Fibroblast of villous mesenchyme (primary cell): ENCODE results near the gene MTCL3.

ENCODE experiments used
- DNase-seq: peaks from one replicate; pipeline ENCODE4 v3.0.0-alpha.2; 2010; ENCODE audit warnings: low read depth
- H3K4me3 ChIP-seq: 2 replicates; pipeline ENCODE4 v1.5.1; 2011; ENCODE audit warnings: low read depth, mild to moderate bottlenecking, low read length
- TF ChIP-seq, protein P1 (sequence below): IDR thresholded peaks from 2 replicates; pipeline ENCODE4 v1.5.1; 2012; ENCODE audit warnings: low read depth, mild to moderate bottlenecking, low read length; ENCODE audit not compliant: insufficient read depth

Gene MTCL3

DNA sequence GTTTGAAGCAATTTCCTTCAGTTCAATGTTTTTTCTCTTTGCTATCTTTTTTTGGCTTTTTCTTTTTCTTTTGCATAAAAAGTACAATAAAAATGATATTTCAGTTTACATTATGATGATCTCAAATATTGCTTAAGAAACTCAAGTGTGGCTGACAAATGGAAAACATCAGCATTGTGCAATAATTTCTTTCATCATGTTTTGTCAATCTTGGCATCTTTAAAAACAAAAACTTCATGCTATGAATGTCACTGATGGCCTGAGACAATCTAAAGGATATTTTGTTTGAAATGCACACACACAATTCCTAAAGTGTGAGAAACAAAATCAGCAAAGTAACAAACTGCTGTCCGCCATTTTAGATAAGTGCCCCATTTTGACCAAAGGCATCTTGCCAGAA, 13.9 kb upstream of the MTCL3 start:
- H3K4me3 ChIP-seq, result no peak overlapping the region
- TF ChIP-seq, protein P1, sequence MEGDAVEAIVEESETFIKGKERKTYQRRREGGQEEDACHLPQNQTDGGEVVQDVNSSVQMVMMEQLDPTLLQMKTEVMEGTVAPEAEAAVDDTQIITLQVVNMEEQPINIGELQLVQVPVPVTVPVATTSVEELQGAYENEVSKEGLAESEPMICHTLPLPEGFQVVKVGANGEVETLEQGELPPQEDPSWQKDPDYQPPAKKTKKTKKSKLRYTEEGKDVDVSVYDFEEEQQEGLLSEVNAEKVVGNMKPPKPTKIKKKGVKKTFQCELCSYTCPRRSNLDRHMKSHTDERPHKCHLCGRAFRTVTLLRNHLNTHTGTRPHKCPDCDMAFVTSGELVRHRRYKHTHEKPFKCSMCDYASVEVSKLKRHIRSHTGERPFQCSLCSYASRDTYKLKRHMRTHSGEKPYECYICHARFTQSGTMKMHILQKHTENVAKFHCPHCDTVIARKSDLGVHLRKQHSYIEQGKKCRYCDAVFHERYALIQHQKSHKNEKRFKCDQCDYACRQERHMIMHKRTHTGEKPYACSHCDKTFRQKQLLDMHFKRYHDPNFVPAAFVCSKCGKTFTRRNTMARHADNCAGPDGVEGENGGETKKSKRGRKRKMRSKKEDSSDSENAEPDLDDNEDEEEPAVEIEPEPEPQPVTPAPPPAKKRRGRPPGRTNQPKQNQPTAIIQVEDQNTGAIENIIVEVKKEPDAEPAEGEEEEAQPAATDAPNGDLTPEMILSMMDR, result no peak
- peak; percentile 9 for DNase-seq

DNA sequence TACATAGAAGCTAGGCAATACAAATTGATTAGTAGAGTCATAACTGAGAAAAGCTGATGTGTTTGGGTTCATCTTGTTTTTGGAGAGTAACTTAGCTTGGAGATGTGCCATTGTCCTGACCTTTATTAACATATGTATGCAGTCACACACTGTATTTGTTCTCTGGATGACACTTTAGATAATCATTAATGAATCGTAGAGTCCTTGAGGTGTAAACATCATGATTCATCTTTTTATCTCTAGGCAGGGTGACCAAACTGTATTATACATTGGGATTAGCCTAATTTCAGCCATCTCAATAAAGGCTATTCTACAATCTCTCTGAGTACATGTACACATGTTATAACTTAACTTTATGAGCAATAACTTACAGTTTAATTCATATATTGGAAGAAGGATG, 3.6 kb upstream of the MTCL3 start:
- TF ChIP-seq, protein P1, result no peak
- no peak overlapping the region for H3K4me3 ChIP-seq
- no peak for DNase-seq

DNA sequence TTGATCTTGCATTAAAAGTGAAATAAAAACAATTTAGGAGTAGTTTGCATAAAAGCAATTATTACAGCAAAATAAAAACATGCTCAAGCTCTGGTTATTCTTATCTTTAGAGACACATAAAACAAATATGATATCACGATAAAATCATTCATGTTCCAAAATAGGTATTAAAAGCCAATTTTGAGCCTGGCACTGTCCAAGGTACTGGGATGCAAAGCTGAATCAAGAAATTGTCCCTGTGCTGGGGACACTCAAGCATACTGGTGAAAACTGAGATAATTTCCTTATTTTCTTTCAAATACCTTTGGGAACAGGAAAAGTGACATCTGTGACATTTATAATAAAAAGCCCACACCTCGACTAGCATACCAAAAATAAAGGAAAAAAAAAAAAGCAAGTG, 931 bp upstream of the MTCL3 start:
- DNase-seq, result peak; percentile 15
- TF ChIP-seq, protein P1, result no peak
- H3K4me3 ChIP-seq, result no peak overlapping the region

DNA sequence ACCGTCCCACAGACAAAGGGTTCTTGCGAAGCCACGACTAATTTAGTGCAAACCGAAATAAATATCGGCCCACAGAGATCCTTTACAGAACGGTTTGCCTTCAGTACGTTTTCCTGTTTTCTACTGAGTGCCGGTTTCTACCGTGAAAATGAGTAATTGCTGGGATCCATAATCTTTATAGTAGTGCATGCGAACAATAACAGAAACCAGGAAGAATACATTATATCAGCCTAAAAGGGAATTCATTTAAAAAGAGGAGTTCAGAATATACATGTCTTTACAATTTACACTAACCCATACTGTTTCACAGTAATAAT, 292 bp upstream of the MTCL3 start:
- DNase-seq, result no peak
- TF ChIP-seq, protein P1, result no peak
- no peak overlapping the region for H3K4me3 ChIP-seq

DNA sequence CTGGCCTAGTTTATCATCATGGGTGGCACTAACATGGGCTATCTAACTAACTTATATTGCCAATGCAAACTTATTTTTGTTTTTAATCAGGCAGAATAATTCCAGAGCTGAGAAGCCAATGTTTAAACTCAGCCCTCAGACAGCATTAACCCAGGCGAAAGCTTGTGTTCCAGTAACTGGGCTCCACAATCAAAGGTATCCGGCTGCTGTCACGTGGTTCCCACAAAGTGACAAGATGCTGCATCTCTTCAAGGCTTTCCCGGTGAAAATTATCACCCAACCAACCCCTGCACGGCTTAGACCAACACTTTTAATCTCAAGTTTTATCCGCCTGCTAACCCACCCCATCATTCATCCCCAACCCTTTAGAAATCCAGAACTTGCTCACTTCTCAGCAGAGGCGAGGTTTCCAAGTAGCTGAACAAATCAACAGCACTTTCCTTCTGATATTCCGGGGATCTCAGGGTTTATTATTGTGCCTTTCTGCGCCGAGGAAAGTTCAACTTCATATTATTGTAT, 885 bp downstream of the MTCL3 start:
- TF ChIP-seq, protein P1, result no peak
- H3K4me3 ChIP-seq, result no peak overlapping the region
- no peak for DNase-seq

DNA sequence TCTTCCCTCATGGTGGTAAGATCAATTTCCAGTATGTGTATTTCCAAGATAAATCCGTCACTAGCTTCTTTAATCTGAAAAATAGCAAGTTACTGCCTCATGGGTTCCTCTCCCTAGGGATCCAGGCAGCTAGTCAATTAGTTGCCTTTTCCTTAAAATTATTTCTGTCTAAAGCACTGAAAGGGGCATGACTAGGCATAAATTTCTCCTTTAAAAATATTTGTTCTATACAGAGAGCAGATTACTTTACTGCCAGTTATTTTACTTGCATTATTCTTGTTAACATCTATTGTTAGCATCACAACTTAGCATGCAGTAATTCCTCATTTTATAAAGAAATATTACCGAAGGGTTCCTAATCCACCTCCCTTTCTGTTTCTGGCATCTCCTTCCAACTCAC, 1.4 kb downstream of the MTCL3 start:
- DNase-seq, result no peak
- H3K4me3 ChIP-seq, result no peak overlapping the region
- TF ChIP-seq, protein P1, result no peak

DNA sequence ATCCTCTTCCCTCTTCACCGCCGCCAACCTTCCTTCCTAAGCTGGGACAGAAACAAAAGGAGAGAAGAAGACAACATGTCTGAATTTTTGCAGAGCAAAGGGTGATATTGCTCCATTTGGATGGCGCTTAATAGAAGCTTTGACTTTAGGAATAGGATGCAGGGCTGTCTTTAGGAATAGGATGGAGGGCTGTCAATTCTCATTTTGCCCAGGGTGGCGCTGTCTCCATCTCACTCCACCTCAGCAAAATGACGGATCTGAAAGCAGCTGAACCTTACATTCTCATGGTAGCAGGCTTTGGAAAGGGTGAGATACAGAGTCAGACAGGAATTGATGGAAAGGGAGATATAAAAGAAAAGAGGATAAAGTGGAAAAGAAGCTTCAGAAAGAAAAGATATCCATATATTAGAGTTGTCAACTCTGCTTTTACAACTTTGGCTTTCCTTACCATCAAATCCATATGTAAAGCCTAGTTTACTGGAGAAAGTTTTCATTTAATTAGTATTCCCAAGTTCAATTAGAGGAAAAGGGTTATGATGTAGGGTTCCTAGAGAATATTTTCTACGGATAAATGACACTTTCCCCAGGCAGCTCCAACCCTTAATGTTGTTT, 2.4 kb downstream of the MTCL3 start:
- DNase-seq, result no peak
- TF ChIP-seq, protein P1, result peak; percentile 60
- H3K4me3 ChIP-seq, result peak overlapping the region; percentile 67
